NB4 (cell line): ENCODE measurements around the gene IFFO2.

Experiments
- DNase-seq: peaks from one replicate; pipeline ENCODE4 v3.0.0; 2010; ENCODE audit warnings: low read depth
- H3K4me3 ChIP-seq: one replicate; pipeline ENCODE4 v1.5.1; 2011; ENCODE audit warnings: mild to moderate bottlenecking, low read depth, low read length, moderate library complexity
- MYC ChIP-seq: IDR thresholded peaks from 2 replicates; pipeline ENCODE4 v1.6.1; 2011; ENCODE audit warnings: low read depth, low read length
- POLR2A ChIP-seq: IDR thresholded peaks from 2 replicates; pipeline ENCODE4 v1.6.1; 2011; ENCODE audit warnings: mild to moderate bottlenecking; ENCODE audit not compliant: insufficient read length; ENCODE audit errors: extremely low read depth
- TF ChIP-seq, protein P1 (sequence below): IDR thresholded peaks from 2 replicates; pipeline ENCODE4 v1.6.1; 2011; ENCODE audit warnings: low read depth, low read length
- TF ChIP-seq, protein P2 (sequence below): IDR thresholded peaks from one replicate; pipeline ENCODE4 v1.5.1; 2012; ENCODE audit warnings: low read depth, low read length

The IFFO2 gene

DNA sequence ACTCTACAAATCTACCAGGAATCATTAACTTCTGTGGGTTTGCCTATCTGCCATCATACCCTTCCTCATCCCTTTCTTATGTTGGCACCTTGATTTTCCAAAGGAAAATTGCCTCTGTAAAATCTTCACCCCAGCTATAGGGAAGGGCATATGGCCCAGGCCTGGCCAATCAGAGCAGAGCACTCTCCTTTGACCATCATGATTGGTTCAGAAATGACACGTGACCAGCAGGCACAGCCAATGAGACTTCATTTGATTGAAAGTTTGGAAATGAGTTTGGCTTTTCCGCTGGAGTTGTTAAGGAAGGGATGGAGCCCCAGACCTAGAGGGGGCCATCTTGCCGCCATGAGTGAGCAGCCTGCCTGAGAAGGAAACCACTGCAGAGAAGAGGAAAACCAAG lies 35.1 kb upstream of the IFFO2 start:
- no peak overlapping the region for H3K4me3 ChIP-seq
- DNase-seq = no peak
- TF ChIP-seq MYC = no peak

DNA sequence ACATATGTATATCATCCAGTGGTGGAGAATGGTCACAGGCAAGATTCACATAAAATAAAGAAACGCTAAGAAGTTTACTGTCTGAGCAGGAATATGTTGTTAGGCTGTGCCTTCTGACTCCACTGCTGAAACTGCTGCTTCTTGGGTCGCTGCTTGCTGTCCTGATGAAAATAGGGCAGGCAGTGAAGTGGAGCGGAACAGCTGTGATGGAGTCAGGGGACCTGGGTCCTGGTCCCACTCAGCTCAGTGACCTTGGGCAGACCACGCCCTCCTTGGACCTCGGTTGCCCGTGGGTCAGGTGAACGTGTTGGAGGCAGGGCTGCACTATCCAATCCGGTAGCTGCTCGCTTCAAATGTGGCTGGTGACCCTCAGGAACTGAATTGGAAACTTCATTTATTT lies 33.4 kb upstream of the IFFO2 start:
- no peak for DNase-seq
- TF ChIP-seq, protein P1, sequence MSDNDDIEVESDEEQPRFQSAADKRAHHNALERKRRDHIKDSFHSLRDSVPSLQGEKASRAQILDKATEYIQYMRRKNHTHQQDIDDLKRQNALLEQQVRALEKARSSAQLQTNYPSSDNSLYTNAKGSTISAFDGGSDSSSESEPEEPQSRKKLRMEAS = no peak
- TF ChIP-seq, protein P2, sequence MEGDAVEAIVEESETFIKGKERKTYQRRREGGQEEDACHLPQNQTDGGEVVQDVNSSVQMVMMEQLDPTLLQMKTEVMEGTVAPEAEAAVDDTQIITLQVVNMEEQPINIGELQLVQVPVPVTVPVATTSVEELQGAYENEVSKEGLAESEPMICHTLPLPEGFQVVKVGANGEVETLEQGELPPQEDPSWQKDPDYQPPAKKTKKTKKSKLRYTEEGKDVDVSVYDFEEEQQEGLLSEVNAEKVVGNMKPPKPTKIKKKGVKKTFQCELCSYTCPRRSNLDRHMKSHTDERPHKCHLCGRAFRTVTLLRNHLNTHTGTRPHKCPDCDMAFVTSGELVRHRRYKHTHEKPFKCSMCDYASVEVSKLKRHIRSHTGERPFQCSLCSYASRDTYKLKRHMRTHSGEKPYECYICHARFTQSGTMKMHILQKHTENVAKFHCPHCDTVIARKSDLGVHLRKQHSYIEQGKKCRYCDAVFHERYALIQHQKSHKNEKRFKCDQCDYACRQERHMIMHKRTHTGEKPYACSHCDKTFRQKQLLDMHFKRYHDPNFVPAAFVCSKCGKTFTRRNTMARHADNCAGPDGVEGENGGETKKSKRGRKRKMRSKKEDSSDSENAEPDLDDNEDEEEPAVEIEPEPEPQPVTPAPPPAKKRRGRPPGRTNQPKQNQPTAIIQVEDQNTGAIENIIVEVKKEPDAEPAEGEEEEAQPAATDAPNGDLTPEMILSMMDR = no peak
- TF ChIP-seq POLR2A (no peak), MYC (no peak)
- H3K4me3 ChIP-seq = no peak overlapping the region

DNA sequence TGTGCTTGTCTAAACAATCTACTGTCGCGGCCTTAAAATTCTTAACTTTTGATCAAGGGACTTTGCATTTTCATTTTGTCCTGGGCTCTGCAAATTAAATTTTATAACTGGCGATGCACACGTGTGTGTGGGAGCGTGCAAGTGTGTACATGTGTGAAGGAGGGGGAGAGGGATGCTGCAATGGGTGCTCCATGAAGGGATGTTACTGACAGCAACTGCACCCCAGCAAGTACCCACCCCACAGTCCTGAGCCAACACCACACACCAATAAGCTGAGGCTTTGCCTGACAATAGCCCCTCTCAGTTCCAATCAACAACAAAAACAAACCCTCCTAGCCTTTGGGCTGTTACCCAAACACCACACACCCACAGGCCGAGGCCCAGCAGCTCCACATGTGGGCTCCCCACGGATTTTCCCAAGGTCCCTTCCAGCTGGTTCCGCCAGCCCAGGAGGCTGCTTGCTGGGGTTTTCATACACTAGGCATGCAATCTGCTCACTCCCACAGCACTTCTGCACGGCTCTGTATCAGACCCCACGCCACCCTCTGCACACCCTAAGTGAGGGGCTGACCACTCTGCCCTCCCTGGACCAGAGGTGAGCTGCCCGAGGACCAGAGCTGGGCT lies 32.8 kb upstream of the IFFO2 start:
- TF ChIP-seq, protein P1 = no peak
- TF ChIP-seq POLR2A = no peak
- no peak for TF ChIP-seq MYC
- no peak overlapping the region for H3K4me3 ChIP-seq
- no peak for DNase-seq

DNA sequence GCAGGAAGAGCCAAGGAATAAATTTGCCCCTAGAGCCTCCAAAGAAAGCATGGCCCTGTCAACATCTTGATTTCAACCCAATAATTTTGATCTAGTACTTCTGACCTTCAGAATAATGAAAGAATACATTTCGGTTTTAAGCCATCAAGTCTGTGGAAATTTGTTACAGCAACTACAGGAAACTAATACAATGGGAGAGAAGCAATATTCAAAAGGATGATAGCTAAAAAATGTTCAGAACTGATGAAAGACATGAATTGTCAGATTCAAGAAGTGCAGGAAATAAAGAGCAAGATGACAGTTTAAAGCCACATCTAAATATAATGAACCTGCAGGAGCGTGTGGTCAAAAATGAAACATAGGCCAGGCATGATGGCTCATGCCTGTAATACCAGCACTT lies 24.8 kb upstream of the IFFO2 start:
- TF ChIP-seq POLR2A (no peak), MYC (no peak)
- TF ChIP-seq, protein P2 = no peak
- TF ChIP-seq, protein P1 = no peak
- no peak for DNase-seq
- no peak overlapping the region for H3K4me3 ChIP-seq

DNA sequence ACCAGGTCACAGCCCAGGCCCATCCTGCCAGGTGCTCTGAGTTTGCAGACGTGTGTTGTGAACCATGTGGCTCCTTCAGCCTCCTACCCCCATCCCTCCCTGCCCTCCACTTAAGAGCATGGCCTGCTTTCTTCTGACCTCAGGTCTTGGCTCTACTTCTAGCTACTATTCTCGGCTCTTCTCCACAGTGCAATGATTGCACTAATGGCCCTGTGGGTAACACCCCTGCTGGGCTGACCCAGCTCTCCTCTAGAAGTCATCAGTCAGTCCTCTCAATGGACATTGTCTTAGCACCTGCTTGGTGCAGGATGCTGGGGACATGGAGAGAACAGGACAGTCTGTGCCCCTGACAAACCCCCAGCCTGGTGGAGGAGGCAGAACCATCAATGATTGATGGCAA lies 22.2 kb upstream of the IFFO2 start:
- DNase-seq = no peak
- H3K4me3 ChIP-seq = no peak overlapping the region
- TF ChIP-seq POLR2A (no peak), MYC (no peak)
- TF ChIP-seq, protein P1 = no peak
- TF ChIP-seq, protein P2 = no peak

DNA sequence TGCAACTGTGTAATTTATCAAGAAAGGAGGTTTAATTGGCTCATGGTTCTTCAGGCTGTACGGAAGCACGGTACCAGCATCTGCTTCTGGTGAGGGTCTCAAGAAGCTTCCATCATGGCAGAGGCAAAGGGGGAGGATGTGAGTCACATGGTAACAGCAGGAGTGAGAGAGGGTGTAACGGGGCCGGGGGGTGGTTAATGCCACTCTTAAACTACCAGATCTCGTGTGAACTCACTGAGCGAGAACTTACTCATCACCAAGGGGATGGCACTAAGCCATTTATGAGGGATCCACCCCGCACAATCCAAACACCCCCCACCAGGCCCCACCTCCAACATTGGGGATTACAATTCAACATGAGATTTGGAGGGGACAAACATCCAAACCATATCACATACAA lies 21.0 kb upstream of the IFFO2 start:
- no peak for DNase-seq
- no peak overlapping the region for H3K4me3 ChIP-seq
- TF ChIP-seq, protein P2 = no peak
- TF ChIP-seq MYC (no peak), POLR2A (no peak)
- TF ChIP-seq, protein P1 = no peak

DNA sequence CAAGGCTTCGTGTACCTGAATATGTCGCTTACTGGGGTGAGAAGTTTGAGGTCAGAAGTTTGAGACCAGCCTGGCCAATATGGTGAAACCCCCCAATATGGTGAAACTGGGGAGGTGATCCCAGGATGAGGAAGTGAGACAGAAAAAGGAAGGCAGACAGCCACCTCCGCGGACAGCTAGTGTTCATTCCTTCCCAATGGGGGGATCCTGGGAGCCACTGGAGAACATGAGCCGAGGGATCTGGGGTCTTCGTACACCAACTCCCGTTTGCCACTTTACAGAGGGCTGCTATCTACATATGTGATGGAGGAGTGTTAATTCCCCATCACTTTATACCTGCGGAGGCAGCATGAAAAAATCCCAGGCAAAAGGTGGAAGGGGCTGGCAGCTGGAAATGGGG lies 19.6 kb upstream of the IFFO2 start:
- H3K4me3 ChIP-seq = no peak overlapping the region
- DNase-seq = no peak
- TF ChIP-seq, protein P1 = no peak
- TF ChIP-seq, protein P2 = no peak
- TF ChIP-seq POLR2A (no peak), MYC (no peak)
